GM12873 (cell line): ENCODE data around the gene PDIA2.

Experiments
- CTCF ChIP-seq: IDR thresholded peaks from 2 replicates; pipeline ENCODE4 v1.5.1; 2012; ENCODE audit warnings: low read depth, mild to moderate bottlenecking, moderate library complexity, low read length, control low read depth; ENCODE audit not compliant: insufficient read depth; ENCODE audit errors: missing control alignments

Gene PDIA2

GRCh38 chr16:301950-302349 lies 19.0 kb downstream of the PDIA2 start:
- no peak for TF ChIP-seq CTCF

GRCh38 chr16:303760-304505 lies 21.0 kb downstream of the PDIA2 start:
- no peak for TF ChIP-seq CTCF

GRCh38 chr16:305916-306626 lies 23.1 kb downstream of the PDIA2 start:
- no peak for TF ChIP-seq CTCF

GRCh38 chr16:306911-307370 lies 24.0 kb downstream of the PDIA2 start:
- no peak for TF ChIP-seq CTCF

GRCh38 chr16:307691-308312 lies 24.8 kb downstream of the PDIA2 start:
- TF ChIP-seq CTCF, result no peak

GRCh38 chr16:309476-309875 lies 26.5 kb downstream of the PDIA2 start:
- TF ChIP-seq CTCF, result peak; percentile 14

- TF ChIP-seq CTCF, result no peak
These were observed 28.8 kb downstream of the PDIA2 start for GRCh38 chr16:311725-312124.
